Liver (tissue), 9 donors: ENCODE data around the gene KRTAP5-10. TPM values are rescaled to one million over a fixed set of nuclear protein-coding genes. Genes with fewer than 3 reads are reported as not detected.
"Not testable (repeated sequence)": the region's sequence is repeated elsewhere in the genome, so short reads cannot be mapped to it uniquely, and the experiment has no call there.

ENCODE experiments used
- DNase-seq: peaks from one replicate; pipeline ENCODE4 v3.0.0-alpha.2; 2017; ENCODE audit warnings: low spot score
- H3K27ac ChIP-seq, 2 donors: one replicate each; pipeline ENCODE4 v1.7.0; 2013; ENCODE audit warnings: inconsistent platforms in 2 of 2, low read length in 2 of 2, control low read depth in 1 of 2, low read depth in 1 of 2, mild to moderate bottlenecking in 1 of 2
- H3K27me3 ChIP-seq, 4 donors: one replicate each; pipeline versions ENCODE4 v1.6.1 to v1.7.0; 2013; ENCODE audit warnings: low read length in 3 of 4, inconsistent platforms in 1 of 4, mild to moderate bottlenecking in 1 of 4, moderate library complexity in 1 of 4; ENCODE audit not compliant: control insufficient read depth in 4 of 4, insufficient read depth in 4 of 4
- H3K36me3 ChIP-seq, 4 donors: one replicate each; pipeline versions ENCODE4 v1.6.1 to v1.7.0; 2013; ENCODE audit warnings: low read length in 3 of 4, mild to moderate bottlenecking in 3 of 4, low read depth in 1 of 4, moderate library complexity in 1 of 4; ENCODE audit not compliant: control insufficient read depth in 4 of 4, insufficient read depth in 3 of 4
- H3K4me1 ChIP-seq, 4 donors: one replicate each; pipeline versions ENCODE4 v1.6.1 to v1.7.0; 2013; ENCODE audit warnings: low read length in 3 of 4, mild to moderate bottlenecking in 3 of 4, moderate library complexity in 1 of 4; ENCODE audit not compliant: control insufficient read depth in 4 of 4, insufficient read depth in 4 of 4
- H3K4me3 ChIP-seq, 3 donors: one replicate each; pipeline versions ENCODE4 v1.6.1 to v1.7.0; 2013; ENCODE audit warnings: low read length in 3 of 3, control low read depth in 1 of 3, low read depth in 1 of 3, mild to moderate bottlenecking in 1 of 3
- H3K9ac ChIP-seq, 2 donors: one replicate each; pipeline ENCODE4 v1.7.0; 2013; ENCODE audit warnings: low read length in 2 of 2, mild to moderate bottlenecking in 2 of 2, moderate library complexity in 2 of 2, control low read depth in 1 of 2, low read depth in 1 of 2
- H3K9me3 ChIP-seq, 4 donors: one replicate each; pipeline versions ENCODE4 v1.6.1 to v1.7.0; 2013; ENCODE audit warnings: low read length in 3 of 4; ENCODE audit not compliant: control insufficient read depth in 4 of 4
- EGR1 ChIP-seq, 2 donors: IDR thresholded peaks; 2 replicates each; pipeline ENCODE4 v1.6.1; 2016 to 2018; ENCODE audit warnings: antibody characterized with exemption in 2 of 2, low read depth in 2 of 2
- HNF4A ChIP-seq, 2 donors: conservative IDR thresholded peaks; 2 replicates each; pipeline ENCODE4 v1.6.1; 2016; ENCODE audit warnings: antibody characterized with exemption in 2 of 2, mild to moderate bottlenecking in 2 of 2
- HNF4G ChIP-seq: IDR thresholded peaks from 2 replicates; pipeline ENCODE4 v1.6.1; 2016; ENCODE audit warnings: antibody characterized with exemption
- JUND ChIP-seq, 2 donors: IDR thresholded peaks; 2 replicates each; pipeline ENCODE4 v1.6.1; 2016; ENCODE audit warnings: antibody characterized with exemption in 2 of 2
- RAD21 ChIP-seq, 2 donors: IDR thresholded peaks; 2 replicates each; pipeline ENCODE4 v1.6.1; 2016; ENCODE audit warnings: antibody characterized with exemption in 2 of 2, mild to moderate bottlenecking in 2 of 2
- RXRA ChIP-seq, 2 donors: IDR thresholded peaks; 2 replicates each; pipeline ENCODE4 v1.6.1; 2017 to 2018; ENCODE audit warnings: antibody characterized with exemption in 2 of 2, mild to moderate bottlenecking in 1 of 2
- SP1 ChIP-seq: IDR thresholded peaks from 2 replicates; pipeline ENCODE4 v1.6.1; 2018; ENCODE audit warnings: antibody characterized with exemption, mild to moderate bottlenecking
- TAF1 ChIP-seq: conservative IDR thresholded peaks from 2 replicates; pipeline ENCODE4 v1.6.1; 2016; ENCODE audit warnings: antibody characterized with exemption, mild to moderate bottlenecking
- YY1 ChIP-seq: IDR thresholded peaks from 2 replicates; pipeline ENCODE4 v1.6.1; 2016; ENCODE audit warnings: antibody characterized with exemption, mild to moderate bottlenecking
- WGBS: extraction: QIAGEN DNeasy Blood & Tissue Kit; methylation state at CpG from one replicate; pipeline ENCODE4 v1.1.7; 2013; 5-methylcytosine and 5-hydroxymethylcytosine counted together
- polyA plus RNA-seq, 2 donors: library from polyadenylated mRNA; stranded (reverse) in 1 of 2; unstranded in 1 of 2; fragments of 200-250 nt in 1 of 2; fragments of >200 nt in 1 of 2; fragmentation: Nextera tagmentation in 1 of 2; extraction: Ambion mirVana in 1 of 2; gene quantifications; one replicate each; pipeline versions ENCODE4 v1.2.1 to v1.2.3, GENCODE V29; 2013 to 2015
- total RNA-seq, 2 donors: library from RNA; depleted of rRNA; stranded (reverse); fragments of >200 nt; gene quantifications; one replicate each; pipeline ENCODE4 v1.2.3, GENCODE V29; 2014
- TF ChIP-seq, protein P1 (sequence below): IDR thresholded peaks from 2 replicates; pipeline ENCODE4 v1.6.1; 2016; ENCODE audit warnings: antibody characterized with exemption
- TF ChIP-seq, protein P2 (sequence below): fragments of 150-350 bp; IDR thresholded peaks from 2 replicates; pipeline ENCODE4 v1.5.1; 2017; ENCODE audit warnings: improper control_type of control experiment, low read depth, low read length; ENCODE audit not compliant: missing input control
- donor health status: healthy.
- donor health status: healthy.
- donor health status: healthy.
- donor health status: healthy.
- donor health status: healthy.

Gene KRTAP5-10
- total and polyA plus RNA-seq, 4 donors: 0.14 TPM; not detected in 3

DNA sequence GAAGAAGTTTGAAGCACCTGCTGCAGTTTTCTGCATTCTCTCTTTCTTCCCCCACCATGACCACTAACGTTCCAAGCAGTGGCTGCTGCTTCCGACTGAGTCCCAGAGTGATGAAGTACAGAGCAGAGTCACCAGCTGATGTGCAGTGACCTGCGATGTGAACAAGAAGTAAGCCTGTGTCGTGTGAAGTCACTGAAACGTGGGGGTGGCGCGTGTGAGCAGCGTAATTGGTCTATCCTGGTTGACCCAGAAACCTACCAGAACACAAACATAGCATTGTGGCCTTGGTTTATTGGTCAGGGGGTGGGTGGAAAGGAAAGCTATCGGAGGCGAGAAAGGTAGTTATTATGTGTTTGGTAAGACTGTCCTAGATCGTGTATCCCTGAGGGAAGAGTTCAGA lies 34.8 kb upstream of the KRTAP5-10 start:
- Histone ChIP-seq H3K9me3 (no peaks in the 10 kb centered on the region), H3K36me3 (no peaks in the 10 kb centered on the region), H3K4me1 (peaks cover 11 to 21% (median 15%) of the 10 kb centered on the region in 4 donors), H3K27me3 (no peaks in the 10 kb centered on the region), H3K9ac (no peak overlapping the region), H3K4me3 (no peak overlapping the region), H3K27ac (peak overlapping the region; percentile 11 to 60)
- WGBS: 80% methylated on average over 11 of the region's 11 CpGs
- peak in 1 of 2 donors; percentile 49 for TF ChIP-seq EGR1 (IDR thresholded peaks at IDR 0.05; ENCODE audit: low read depth in 2 of 2)
- peak; percentile 85 for TF ChIP-seq SP1
- TF ChIP-seq, protein P1, sequence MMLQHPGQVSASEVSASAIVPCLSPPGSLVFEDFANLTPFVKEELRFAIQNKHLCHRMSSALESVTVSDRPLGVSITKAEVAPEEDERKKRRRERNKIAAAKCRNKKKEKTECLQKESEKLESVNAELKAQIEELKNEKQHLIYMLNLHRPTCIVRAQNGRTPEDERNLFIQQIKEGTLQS: no peak
- TF ChIP-seq RAD21 (IDR thresholded peaks at IDR 0.05): peak in 1 of 2 donors; percentile 24
- peak; percentile 12 to 68 for TF ChIP-seq HNF4A (conservative IDR thresholded peaks at IDR 0.05)
- peak; percentile 8 to 76 for TF ChIP-seq RXRA (IDR thresholded peaks at IDR 0.05)
- TF ChIP-seq JUND (IDR thresholded peaks at IDR 0.05): no peak
- DNase-seq: no peak

DNA sequence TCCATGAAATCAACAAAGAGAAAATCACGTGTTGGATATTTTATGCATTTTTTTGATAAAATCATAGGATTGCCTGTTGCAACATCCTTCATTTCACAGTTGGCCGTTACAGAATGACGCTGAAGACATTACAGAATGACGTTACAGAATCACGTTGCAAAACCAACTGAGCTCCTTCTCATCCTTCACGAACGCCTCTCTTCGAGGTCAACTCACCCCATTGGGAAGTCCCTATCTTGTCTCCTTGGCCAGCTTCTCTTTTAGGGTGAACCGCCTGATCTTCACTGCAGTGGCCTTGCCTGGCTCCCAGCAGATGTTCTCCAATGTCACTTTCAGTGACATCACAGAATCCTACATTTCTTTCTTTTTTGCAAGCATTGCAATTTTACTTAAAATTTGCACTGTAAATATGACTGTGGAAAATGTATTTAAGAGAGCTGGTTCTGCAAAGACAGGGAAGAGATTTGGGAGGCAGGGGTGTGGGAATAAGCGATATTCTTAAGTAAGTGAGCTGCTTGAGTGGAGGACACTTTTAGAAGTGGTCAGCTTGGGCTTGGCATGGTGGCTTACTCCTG lies 33.2 kb upstream of the KRTAP5-10 start:
- H3K9ac ChIP-seq: no peak overlapping the region
- no peak overlapping the region for H3K4me3 ChIP-seq
- DNase-seq: no peak
- H3K9me3 ChIP-seq: no peaks in the 10 kb centered on the region
- TF ChIP-seq SP1: no peak
- no peak for TF ChIP-seq HNF4A (conservative IDR thresholded peaks at IDR 0.05)
- no peak for TF ChIP-seq EGR1 (IDR thresholded peaks at IDR 0.05; ENCODE audit: low read depth in 2 of 2)
- TF ChIP-seq, protein P2, sequence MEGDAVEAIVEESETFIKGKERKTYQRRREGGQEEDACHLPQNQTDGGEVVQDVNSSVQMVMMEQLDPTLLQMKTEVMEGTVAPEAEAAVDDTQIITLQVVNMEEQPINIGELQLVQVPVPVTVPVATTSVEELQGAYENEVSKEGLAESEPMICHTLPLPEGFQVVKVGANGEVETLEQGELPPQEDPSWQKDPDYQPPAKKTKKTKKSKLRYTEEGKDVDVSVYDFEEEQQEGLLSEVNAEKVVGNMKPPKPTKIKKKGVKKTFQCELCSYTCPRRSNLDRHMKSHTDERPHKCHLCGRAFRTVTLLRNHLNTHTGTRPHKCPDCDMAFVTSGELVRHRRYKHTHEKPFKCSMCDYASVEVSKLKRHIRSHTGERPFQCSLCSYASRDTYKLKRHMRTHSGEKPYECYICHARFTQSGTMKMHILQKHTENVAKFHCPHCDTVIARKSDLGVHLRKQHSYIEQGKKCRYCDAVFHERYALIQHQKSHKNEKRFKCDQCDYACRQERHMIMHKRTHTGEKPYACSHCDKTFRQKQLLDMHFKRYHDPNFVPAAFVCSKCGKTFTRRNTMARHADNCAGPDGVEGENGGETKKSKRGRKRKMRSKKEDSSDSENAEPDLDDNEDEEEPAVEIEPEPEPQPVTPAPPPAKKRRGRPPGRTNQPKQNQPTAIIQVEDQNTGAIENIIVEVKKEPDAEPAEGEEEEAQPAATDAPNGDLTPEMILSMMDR: no peak
- TF ChIP-seq TAF1: no peak
- no peak for TF ChIP-seq HNF4G
- TF ChIP-seq YY1: no peak
- H3K27me3 ChIP-seq: no peaks in the 10 kb centered on the region
- peaks cover 4 to 15% (median 7%) of the 10 kb centered on the region in 4 donors for H3K4me1 ChIP-seq
- H3K36me3 ChIP-seq: no peaks in the 10 kb centered on the region
- no peak overlapping the region for H3K27ac ChIP-seq
- 82% methylated on average over 10 of the region's 10 CpGs for WGBS

DNA sequence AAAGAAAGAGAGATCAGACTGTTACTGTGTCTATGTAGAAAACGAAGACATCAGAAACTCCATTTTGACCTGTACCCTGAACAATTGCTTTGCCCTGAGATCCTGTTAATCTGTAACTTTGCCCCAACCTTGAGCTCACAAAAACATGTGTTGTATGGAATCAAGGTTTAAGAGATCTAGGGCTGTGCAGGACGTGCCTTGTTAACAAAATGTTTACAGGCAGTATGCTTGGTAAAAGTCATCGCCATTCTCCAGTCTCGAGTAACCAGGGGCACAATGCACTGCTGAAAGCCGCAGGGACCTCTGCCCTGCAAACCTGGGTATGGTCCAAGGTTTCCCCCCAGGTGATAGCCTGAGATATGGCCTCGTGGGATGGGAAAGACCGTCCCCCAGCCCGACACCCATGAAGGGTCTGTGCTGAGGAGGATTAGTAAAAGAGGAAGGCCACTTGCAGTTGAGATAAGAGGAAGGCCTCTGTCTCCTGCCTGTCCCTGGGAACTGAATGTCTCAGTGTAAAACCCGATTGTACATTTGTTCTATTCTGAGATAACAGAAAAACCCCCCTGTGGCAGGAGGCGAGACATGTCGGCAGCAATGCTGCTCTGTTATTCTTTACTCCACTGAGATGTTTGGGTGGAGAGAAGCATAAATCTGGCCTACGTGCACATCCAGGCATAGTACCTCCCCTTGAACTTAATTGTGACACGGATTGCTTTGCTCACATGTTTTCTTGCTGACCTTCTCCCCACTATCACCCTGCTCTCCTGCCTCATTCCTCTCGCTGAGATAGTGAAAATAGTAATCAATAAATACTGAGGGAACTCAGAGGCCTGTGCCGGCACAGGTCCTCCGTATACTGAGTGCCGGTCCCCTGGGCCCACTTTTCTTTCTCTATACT lies 30.4 kb upstream of the KRTAP5-10 start:
- not testable (repeated sequence) for DNase-seq
- TF ChIP-seq RXRA (IDR thresholded peaks at IDR 0.05) (peak; percentile 53 to 78), SP1 (peak; percentile 60), YY1 (peak; percentile 64), HNF4A (conservative IDR thresholded peaks at IDR 0.05) (peak; percentile 47 to 60), JUND (IDR thresholded peaks at IDR 0.05) (peak in 1 of 2 donors; percentile 37)

More for the DNA sequence above, 30.4 kb upstream of the KRTAP5-10 start:
- peak overlapping the region; percentile 67 to 76 for H3K27ac ChIP-seq
- whole genome bisulfite sequencing: 31% methylated on average over 17 of the region's 17 CpGs
- H3K27me3 ChIP-seq, H3K4me3 ChIP-seq, H3K4me1 ChIP-seq, H3K36me3 ChIP-seq, H3K9me3 ChIP-seq, H3K9ac ChIP-seq: not testable (repeated sequence)
